Measurements from ENCODE around the gene DOCK1.

The DOCK1 gene

GRCh38 chr10:127033216-127034033 lies 128.2 kb downstream of the DOCK1 start:
- DNase-seq: peak in 12 of 56 donors; percentile 10 to 56 (median 16)

GRCh38 chr10:127034034-127034633 lies 128.9 kb downstream of the DOCK1 start:
- DNase-seq: no peak

- DNase-seq: no peak
Observed at GRCh38 chr10:127034790-127035189, 129.6 kb downstream of the DOCK1 start.

- no peak for DNase-seq
Observed at GRCh38 chr10:127035827-127036226, 130.6 kb downstream of the DOCK1 start.

- no peak for DNase-seq
Observed at GRCh38 chr10:127036987-127037386, 131.8 kb downstream of the DOCK1 start.

- DNase-seq: no peak
Observed at GRCh38 chr10:127039435-127039834, 134.2 kb downstream of the DOCK1 start.

- DNase-seq: no peak
Observed at GRCh38 chr10:127040756-127041155, 135.5 kb downstream of the DOCK1 start.

- no peak for DNase-seq
Observed at GRCh38 chr10:127041552-127041951, 136.3 kb downstream of the DOCK1 start.

- DNase-seq: no peak
Observed at GRCh38 chr10:127043301-127043700, 138.1 kb downstream of the DOCK1 start.

- DNase-seq: no peak
Observed at GRCh38 chr10:127044186-127044585, 139.0 kb downstream of the DOCK1 start.

GRCh38 chr10:127046975-127047877 lies 142.0 kb downstream of the DOCK1 start:
- DNase-seq: no peak

GRCh38 chr10:127047878-127048238 lies 142.6 kb downstream of the DOCK1 start:
- no peak for DNase-seq

- no peak for DNase-seq
Observed at GRCh38 chr10:127048630-127049029, 143.4 kb downstream of the DOCK1 start.

- no peak for DNase-seq
Observed at GRCh38 chr10:127052001-127052400, 146.8 kb downstream of the DOCK1 start.

GRCh38 chr10:127055263-127055662 lies 150.0 kb downstream of the DOCK1 start:
- DNase-seq: no peak

- DNase-seq: no peak
Observed at GRCh38 chr10:127059314-127059713, 154.1 kb downstream of the DOCK1 start.

- DNase-seq: no peak
Observed at GRCh38 chr10:127063762-127064161, 158.5 kb downstream of the DOCK1 start.

GRCh38 chr10:127064474-127064873 lies 159.2 kb downstream of the DOCK1 start:
- no peak for DNase-seq

GRCh38 chr10:127067542-127068194 lies 162.4 kb downstream of the DOCK1 start:
- no peak for DNase-seq

GRCh38 chr10:127068485-127068884 lies 163.3 kb downstream of the DOCK1 start:
- no peak for DNase-seq

GRCh38 chr10:127069436-127069835 lies 164.2 kb downstream of the DOCK1 start:
- no peak for DNase-seq

- DNase-seq: no peak
Observed at GRCh38 chr10:127071126-127071525, 165.9 kb downstream of the DOCK1 start.

All from amygdala (tissue), 56 donors.